HG03196 (cell line): ENCODE data around the gene MYPOP.
"Not testable (repeated sequence)": the region's sequence is repeated elsewhere in the genome, so short reads cannot be mapped to it uniquely, and the experiment has no call there.

Experiments
- ATAC-seq: cut with Tn5 transposase; IDR thresholded peaks from one replicate; pipeline ENCODE4 v1.9.1; 2021; ENCODE audit not compliant: unreplicated experiment

Gene MYPOP

DNA sequence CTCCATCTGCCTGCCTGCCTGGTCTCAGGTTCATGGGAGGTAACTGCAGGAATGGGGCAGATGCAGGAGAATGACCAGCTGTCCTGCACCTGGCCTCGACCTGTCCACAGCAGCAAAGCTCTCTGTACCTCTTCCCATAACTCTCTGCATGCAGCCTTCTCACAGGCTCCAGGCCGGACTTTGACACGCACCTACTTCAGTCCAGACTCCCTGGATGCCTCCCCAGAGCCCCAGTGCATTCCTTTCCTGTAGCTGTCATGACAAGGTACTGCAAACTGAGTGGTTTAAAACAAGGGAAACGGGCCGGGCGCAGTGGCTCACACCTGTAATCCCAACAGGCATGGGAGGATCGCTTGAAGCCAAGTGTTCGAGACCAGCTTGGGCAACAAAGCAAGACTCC is 8.9 kb upstream of the MYPOP start:
- ATAC-seq, result no peak

DNA sequence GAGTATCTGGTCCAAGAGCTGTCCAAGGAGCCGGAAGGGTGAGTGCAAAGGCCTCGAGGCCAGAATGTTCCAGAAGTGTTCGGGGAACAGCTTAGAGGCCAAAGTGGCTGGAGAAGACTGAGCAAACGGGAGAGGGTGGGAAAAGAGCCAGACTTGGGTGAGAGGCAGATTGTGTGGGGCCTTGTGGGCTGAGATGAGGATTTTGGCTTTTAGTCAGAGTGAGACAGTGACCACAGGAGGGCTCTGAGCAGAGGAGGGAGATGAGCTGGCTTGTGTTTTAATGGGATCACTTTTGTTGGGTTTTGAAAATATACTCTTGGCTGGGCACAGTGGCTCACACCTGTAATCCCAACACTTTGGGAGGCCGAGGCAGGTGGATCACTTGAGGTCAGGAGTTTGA is 6.5 kb upstream of the MYPOP start:
- no peak for ATAC-seq

DNA sequence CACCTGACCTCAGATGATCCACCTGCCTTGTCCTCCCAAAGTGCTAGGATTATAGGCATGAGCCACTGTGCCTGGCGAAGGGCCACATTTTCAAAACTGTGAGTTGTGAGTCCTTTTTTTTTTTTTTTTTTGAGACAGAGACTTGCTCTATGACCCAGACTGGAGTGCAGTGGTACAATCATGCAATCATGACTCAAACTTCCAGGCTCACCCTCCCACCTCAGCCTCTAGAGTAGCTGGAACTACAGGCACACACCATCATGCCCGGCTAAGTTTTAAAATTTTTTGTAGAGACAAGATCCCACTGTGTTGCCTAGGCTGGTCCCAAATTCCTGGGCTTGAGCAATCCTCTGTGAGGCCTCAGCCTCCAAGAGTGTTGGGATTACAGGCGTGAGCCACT is 3.8 kb upstream of the MYPOP start:
- ATAC-seq, result no peak

DNA sequence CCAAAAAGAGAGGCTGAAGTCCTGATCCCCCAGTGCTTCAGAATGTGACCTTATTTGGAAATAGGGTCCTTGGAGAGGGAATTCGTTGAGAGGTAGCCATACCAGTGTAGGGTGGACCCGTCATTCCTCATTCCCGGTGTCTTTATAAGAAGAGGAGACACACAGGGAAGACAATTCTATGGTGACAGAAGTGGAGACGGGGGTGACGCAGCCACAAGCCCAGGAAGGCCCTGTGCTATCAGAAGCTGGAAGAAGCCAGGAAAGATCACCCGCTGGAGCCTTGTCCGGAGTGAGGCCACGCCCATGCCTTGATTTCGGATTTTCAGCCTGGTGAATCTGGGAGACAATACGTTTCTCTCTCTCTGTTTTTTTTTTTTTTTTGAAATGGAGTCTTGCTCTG is 2.6 kb upstream of the MYPOP start:
- ATAC-seq, result no peak

DNA sequence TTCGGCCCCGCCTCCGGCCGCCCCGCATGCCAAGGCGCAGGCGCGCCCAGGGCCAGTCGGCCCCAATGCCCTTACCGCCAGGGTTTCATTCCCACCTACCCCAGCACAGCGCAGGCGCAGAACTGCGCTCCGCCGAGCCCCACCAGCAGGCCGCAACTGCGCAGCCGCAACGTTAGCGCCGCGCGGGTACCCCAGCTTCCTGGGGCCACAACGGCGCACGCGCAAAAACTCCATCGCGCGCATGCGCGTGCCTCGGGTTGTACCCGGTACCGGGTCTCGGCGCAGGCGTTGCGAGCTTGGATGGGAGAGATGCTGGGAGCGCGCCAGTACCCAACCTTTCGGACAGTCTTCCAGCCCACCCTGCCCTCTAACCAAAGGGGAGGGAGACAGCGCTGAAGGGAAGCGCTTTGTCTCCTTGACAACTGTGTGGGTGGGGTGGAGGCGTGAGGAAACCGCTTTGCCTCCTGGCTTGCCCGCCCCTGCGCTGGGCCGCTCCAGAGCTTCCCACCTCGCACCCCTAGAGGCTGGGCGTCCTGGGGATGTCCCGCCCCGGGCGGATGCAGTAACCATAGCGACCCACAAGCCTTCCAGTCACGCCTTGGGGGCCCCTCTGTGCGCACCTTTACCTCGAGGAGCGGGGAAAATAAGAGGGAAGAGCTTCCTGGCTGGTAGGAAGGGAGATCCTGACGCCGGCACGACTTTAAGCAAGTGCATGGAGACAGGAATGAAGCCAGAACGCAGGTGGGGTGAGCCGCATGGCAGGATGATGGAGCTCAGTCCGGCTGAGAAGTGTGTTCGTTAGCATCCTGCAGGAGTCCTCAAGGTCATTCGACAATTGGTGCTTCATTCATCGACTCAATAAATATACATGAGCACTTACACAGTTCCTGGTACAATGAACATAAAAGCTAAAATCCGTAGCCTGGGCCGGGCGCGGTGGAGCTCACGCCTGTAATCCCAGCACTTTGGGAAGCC is 525 bp upstream of the MYPOP start:
- ATAC-seq, result peak; percentile 83

DNA sequence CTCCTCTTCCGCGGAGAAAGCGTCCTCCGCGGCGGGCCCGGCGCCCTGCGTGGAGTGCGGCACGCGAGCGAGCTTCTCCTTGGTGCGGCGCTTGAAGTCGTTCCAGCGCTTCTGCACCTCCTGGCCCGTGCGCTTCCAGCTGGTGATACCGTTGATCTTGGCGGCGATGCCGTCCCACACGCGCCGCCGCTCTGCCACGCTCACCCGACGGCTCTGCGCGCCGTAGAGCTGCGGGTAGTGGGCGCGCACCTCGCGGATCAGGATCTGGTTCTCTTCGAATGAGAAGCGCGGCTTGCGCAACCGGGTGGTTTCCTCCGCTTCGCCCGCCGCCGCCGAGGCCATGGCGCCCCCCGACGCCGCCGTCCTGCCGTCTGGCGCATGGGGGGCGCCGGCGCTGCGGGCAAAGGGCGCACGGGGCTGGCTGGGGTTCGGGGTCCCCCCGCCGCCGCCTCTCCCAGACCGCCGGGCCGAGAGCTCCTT is 941 bp downstream of the MYPOP start:
- no peak for ATAC-seq

DNA sequence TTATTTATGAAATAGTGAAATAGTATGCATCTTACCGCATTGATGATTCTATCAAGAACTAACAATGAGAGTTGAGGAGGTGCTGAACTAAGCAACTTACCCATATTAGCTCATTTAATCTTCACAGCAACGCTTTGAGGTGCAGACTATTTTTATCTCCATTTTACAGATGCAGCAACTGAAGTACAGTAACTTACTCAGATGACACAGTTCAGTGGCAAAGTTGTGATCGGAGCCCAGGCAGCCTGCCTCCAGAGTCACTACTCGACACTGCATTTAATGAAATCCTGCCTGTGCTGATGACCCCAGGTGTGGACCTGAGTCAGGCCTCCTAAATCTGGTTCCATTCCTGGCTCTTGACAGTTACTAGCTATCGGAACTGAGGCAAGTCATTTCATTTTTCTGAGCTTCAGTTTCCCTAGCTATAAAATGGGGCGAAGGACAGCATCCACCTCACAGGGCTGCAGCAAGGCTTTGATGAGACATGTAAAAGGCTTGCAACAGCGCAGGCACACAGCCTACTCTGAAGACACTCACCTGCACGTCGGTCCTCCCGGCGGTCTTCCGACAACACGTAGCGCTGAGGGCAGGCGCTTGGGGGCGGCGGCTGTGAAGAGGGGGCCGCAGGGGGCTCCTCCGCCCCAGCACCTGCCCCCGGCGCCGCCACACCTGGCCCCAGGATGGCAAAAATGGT is 1.5 kb downstream of the MYPOP start:
- no peak for ATAC-seq

DNA sequence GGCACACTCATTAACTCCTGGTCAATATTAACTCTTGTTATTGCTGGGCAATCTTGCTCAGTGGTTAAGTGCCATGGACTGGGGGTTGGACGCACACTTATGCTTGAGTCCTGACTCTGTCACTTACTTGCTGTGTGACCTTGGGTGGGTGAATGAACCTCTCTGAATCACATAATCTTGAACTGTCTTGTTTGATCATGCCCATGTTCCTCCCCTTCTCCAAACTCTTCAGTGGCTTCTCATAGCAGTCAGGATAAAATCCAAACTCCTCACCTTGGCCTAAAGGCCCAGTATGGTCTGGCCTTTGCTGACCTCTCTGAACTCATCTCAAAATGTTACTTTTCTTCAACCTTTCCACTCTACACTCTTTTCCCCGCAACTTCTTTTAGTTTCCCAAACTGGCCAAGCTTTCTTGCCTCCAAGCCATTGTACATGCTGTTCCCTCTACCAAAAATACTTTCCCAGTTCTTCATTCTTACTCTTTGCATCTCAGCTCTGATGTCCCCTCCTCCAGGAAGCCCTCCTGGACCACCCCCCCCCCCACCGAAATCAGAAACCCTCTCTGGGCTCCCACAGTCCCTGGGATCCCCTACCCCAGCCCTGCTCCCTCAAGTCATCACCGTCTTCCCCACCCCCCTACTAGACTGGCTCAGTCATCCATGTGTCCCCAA is 2.4 kb downstream of the MYPOP start:
- no peak for ATAC-seq

DNA sequence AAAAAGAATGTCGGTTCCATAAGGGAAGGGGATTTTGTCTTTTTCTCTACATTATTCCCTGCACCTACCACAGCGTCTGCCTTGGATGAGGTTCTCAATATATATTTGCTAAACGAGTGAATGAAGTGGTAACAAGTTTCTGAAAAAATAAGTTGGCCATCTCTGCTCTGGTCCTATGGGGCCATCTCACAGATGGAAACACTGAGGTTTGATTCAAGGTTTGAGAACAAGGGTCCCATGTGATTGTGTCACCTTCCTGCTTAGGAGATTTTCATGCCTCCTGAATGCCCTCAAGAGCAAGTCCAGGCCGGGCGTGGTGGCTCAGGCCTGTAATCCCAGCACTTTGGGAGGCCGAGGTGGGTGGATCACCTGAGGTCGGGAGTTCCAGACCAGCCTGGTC is 3.2 kb downstream of the MYPOP start:
- ATAC-seq, result no peak

DNA sequence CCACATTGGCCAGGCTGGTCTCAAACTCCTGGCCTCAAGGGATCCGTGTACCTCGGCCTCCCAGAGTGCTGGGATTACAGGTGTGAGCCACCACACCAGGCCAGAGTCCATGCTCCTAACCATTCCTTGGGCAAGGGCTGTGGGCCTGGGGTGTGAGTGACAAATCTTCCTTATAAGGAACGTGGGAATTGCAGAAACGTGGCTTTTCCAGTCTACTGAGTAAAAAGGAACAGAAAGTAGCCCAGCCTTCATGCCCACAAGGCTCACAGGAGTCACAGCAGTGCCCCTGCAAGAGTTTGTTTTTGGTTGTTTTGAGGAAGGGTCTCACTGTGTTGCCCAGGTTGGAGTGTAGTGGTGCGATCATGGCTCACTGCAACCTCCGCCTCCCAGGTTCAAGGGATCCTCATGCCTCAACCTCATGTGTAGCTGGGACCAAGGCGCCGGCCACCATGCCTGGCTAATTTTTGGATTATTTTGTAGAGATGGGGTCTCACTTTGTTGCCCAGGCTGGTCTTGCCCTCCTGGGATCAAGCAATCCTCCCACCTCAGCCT is 5.1 kb downstream of the MYPOP start:
- no peak for ATAC-seq

DNA sequence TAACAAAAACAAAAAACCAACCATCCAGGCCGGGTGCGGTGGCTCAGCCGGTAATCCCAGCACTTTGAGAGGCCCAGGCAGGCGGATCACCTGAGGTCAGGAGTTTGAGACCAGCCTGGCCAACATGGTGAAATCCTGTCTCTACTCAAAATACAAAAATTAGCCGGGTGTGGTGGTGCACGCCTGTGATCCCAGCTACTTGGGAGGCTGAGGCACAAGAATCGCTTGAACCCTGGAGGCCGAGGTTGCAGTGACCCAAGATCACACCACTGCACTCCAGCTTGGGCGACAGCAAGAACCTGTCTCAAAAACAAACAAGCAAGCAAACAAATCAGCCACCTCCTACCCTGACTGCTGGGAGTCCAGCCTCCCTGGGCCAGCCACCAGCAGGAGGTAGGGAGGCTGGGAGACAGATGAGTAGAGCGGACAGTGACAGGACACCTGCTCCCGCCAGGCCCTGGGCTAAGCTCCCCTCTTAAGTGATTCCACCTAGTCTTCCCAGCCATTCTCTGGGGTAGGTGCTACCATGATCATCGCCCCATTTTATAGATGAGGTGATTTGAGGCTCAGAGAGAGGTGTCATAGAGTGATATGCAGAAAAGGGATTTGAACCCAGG is 6.3 kb downstream of the MYPOP start:
- not testable (repeated sequence) for ATAC-seq

DNA sequence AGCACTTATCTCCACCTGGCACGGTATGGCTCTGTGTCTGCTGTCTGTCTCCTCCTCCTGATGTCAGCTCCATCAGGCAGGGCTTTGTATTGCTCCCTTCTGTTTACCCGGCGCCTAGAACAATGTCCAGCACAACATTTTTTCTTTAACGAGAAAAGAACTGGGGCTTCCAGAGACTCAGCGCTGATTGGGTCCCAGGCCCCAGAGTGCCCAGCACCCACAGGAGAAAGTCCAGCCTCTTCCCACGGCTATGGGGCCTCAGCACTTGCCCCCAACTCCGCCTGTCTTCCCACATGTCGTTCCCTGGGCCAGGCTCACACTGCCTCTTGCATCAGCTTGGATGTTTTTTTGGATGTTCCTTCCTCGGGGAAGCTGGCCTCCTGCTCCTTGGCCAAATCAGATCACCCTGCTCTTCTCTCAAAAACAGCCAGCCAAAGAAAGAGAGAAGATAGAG is 6.9 kb downstream of the MYPOP start:
- no peak for ATAC-seq

DNA sequence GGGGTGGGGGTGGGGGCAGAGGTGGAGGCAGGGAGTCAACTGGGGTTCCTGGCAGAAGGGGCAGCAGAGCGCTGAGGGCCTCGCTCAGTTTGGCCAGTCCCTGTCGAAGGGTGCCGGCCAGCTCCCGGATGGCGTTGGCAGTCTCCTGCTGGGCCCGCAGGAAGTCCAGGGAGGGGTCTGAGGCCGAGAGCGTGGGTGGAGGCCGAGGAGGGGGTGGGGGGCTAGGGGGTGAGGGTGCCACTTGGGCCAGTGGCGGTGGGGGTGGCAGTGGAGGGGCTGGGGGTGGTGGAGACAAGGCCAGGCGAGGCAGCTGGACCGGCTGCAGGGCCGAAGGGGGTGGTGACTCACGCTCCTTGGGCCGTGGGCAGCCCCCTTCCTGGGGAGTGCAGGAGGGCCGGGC is 11.5 kb downstream of the MYPOP start:
- ATAC-seq, result no peak

DNA sequence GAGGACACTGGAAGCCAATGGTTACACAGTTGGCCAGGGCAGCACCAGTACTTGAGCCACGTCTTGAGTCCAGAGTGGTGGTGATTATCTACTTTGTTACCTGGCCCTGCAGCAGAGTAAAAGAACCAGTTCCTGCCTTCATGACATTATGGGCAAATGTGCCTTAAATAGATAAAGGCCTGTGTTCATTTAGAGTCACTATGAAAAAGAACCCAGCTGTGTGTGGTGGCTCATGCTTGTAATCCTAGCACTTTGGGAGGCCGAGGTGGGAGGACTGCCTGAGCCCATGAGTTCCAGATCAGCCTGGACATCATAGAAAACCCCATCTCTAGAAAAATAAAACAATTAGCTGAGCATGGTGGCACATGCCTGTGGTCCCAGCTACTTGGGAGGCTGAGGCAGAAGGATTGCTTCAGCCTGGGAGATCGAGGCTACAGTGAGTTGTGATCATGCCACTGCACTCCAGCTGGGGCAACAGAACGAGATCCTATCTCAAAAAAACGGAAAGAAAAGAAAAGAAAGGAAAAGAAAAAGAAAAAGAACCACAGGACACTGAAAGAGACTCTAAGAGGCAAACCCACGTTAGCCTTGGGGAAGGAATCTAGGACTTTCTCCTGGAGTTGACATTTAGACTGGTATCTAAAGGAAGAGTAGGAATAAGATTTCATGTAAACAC is 13.1 kb downstream of the MYPOP start:
- no peak for ATAC-seq

DNA sequence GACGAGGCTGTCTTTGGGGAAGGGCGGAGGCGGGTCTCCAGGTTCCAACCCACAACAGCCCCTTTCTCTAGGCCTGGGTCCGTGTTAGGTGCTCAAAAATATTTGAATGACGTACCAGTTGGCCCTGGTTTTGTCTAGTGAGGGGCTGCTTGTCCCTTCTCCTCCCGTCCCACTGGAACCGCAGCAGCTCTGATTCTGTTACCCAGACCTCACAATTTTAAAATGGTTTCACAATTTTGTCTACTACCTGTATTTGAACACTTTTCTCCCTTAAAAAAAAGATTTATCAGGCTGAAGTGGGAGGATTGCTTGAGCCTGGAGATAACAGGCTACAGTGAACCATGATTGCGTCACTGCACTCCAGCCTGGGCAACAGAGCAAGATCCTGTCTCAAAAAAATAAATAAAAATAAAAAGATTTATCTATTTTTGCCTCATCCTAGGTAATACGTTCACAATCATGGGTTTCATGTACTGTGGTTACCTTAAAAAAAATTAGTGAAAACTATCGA is 15.2 kb downstream of the MYPOP start:
- no peak for ATAC-seq

DNA sequence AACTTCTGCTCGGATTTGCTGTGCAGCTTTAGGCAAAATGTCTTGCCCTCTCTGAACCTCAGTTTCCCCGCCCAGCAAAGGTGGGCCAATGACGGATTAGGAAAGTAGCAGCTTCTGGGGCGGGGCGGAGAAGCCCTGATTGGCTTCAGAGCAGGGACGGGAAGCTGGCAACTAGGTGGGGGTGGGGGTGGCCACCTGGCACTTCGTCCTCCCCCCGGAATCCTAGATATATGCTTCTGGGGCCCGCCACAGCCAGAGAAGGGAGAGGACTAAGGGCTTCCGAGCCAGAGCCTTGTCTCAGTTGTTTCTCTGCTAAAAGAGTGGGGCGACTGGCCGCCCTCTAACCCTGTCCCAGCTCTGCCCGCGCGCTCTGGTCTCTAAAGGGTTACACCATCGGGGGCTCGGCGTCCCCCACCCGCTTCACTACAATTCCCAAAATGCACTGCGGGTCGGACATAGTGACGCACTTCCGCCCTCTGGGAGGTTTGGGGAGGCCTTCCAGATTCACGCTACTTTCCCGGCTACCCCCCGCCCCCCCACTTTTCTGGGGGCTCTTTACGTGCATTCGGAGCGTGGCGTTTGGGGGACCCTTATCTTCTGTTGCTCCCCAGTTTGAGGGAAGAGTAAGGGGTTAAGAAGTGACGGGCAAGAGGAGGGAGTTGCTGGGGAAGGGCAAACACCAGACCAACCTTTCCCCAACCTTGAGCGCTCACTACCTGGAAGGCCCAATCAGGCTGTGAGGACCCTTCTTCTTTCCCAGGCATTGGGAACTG is 15.8 kb downstream of the MYPOP start:
- peak; percentile 45 for ATAC-seq

DNA sequence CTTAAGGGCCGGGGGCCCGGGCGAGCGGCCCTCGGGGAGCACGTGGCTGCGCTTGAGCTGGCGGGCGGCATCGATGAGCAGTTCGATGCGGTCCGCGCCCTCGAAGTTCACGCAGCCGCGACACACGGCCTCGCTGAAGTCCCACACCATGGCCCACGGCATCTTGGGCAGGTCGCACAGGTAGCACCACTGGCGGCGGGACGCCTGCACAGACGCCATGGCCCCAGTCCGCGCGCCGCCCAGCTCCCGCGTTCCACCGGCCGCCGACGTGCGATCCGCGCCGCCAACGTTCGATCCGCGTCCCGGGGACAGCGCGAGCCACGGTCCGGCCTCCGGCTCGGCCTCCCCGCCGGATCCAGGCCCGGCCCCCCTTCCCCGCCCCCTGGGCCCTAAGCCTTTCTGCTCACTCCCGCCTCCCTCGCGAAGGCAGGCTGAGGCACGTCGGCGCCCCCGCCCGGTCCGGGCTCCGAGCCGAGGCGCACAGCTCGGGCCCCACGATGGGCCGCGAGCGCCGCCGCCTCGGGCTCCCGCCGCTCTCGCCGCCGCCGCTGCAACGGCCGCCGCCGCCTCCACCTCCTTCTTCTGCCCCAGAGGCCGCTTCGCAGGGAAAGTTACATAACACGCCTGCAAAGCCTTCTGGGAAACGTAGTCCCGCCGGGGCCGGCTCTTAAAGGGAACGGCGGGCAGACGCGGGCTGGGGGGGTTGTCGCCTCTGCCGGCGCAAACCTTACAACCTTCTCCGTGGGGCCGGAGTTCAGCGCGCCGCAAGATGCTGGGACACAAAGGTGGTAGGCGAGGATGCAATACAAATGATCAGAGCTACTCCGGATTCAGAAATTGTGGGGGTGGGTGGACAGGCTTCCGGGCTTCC is 16.6 kb downstream of the MYPOP start, which contains the start of gene IRF2BP1:
IRF2BP1 (minus strand) TSS at position 586 of the 871 bp plus-strand sequence; CDS start at position 219, 367 bp downstream.
- peak; percentile 44 for ATAC-seq
